Transverse colon (tissue), 4 donors: ENCODE measurements around the gene SDK2.

Experiments used
- CTCF ChIP-seq, 5 experiments: fragments of 200-600 bp in 3 of 5; fragments of 450-650 bp in 2 of 5; sonication (generic) in 3 of 5; IDR thresholded peaks; 1 replicate in 2 of 5; 2 replicates in 3 of 5; pipeline ENCODE4 v1.5.1; 2016 to 2017; ENCODE audit warnings: antibody characterized with exemption in 5 of 5, inconsistent platforms in 3 of 5, mild to moderate bottlenecking in 2 of 5, moderate library complexity in 1 of 5
- EP300 ChIP-seq: sonication (generic); formaldehyde crosslinking; IDR thresholded peaks from one replicate; pipeline ENCODE4 v1.6.1; 2017; ENCODE audit warnings: antibody characterized with exemption, low read depth
- POLR2A ChIP-seq: fragments of 450-650 bp; IDR thresholded peaks from one replicate; pipeline ENCODE4 v1.6.1; 2016; ENCODE audit warnings: antibody characterized with exemption, mild to moderate bottlenecking, moderate library complexity
- POLR2AphosphoS5 ChIP-seq, 3 donors: sonication (generic); formaldehyde crosslinking; IDR thresholded peaks; one replicate each; pipeline ENCODE4 v1.6.1; 2016; ENCODE audit warnings: antibody characterized with exemption in 3 of 3

- no peak for TF ChIP-seq CTCF (IDR thresholded peaks at IDR 0.05)
- no peak for TF ChIP-seq POLR2A
- no peak for TF ChIP-seq EP300
- no peak for TF ChIP-seq POLR2AphosphoS5 (IDR thresholded peaks at IDR 0.05)
Measured at GRCh38 chr17:73404246-73404645, 240.0 kb downstream of the SDK2 start.
